ENCODE data around the gene SSC5D.

SSC5D gene

DNA sequence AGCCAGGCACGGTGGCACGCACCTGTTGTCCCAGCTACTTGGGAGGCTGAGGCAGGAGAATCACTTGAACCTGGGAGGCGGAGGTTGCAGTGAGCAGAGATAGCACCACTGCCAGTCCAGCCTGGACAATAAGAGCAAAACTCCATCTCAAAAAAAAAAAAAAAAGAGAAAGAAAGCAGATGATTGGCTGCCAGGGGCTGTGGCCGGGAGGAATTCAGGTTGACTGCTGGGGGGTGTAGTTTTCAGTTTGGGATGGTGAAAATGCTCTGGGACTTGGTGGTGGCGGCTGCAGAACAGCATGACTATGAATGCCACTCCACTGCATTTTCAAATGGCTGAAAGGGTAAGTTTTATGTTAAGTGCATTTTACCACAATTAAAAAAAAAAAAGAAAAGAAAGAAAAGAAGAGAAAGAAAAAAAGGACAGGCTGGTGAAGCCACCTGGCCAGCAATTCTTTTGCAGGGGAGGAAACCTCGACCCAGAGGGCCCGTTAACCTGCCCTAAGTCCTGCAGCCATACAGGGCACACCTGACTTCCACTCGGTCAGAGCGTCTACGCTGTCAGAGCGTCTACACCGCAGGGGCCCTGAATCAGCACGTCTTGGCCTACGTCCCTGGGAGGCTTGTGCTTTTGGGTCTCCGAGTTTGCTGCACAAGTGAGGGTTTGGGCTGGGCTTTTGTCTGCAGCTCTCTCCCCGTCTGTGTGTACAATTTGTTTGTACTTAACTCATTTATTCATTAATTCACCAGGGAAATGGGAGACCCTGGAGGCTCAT is 30.4 kb upstream of the SSC5D start:
- no peak for FAIRE-seq
- no peak for DNase-seq (ENCODE audit: insufficient read length)

DNA sequence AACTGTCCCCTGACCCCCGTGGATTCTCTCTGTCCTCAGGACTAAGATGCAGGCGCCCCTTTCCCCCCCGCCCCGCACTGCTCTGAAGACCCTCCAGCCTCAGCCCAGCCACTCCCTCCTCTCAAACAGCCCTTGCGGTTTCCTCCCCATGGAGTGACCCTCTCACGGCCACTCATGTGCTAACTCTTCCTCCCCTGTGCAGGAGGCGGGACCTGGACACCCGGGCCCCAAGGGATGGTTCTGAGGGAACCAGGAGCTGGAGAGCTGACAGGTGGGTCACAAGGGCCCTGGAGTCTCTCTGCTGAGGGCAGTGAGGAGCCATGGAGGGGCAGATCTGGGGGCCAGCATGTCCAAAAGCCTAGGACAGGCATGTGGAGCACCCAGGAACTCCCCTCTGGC is 28.7 kb upstream of the SSC5D start:
- FAIRE-seq, result no peak

More for the DNA sequence above, 30.4 kb upstream of the SSC5D start:
- TF ChIP-seq TAF1 (IDR thresholded peaks at IDR 0.05; ENCODE audit: borderline replicate concordance, low read depth, low read length) (no peak), POLR2AphosphoS5 (IDR thresholded peaks at IDR 0.05; ENCODE audit: low read depth, low read length) (no peak), POLR2A (IDR thresholded peaks at IDR 0.05; ENCODE audit: low read depth, low read length) (no peak)

DNA sequence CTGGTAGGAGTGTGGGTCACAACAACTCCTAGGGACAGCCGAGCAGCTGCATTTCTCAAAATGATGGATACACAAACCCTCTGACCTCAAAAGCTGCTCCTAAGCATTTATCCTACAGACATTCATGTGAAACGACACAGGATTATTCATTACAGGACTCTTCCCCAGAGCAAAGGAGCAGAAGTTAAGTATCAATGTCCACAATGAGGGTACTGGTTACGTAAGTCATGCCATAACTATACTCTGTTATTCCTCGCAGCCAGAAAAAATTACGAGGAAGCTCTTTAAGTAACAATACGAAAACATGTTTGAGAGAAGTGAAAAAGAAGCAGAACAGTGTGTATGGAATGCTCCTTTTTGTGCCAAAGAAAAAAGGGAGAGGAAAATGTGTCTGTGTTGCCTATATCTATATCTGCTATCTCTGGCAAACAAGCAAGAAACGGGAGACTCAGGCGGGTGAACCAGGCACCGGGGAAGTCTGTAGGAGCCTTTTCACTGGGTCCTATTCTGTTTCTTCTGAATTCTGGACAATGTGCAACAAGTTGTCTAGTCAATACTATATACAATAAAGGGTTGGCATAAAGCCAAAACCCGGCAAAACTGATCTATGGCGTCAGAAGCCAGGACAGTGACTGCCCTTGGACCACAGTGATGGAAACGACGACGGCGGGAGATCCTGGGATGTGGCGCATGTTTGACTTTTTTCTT is 28.1 kb upstream of the SSC5D start:
- no peak for TF ChIP-seq TAF1 (IDR thresholded peaks at IDR 0.05; ENCODE audit: borderline replicate concordance, low read depth, low read length)
- no peak for TF ChIP-seq POLR2A (IDR thresholded peaks at IDR 0.05; ENCODE audit: low read depth, low read length)
- no peak for TF ChIP-seq POLR2AphosphoS5 (IDR thresholded peaks at IDR 0.05; ENCODE audit: low read depth, low read length)
- DNase-seq (ENCODE audit: insufficient read length) (no peak), FAIRE-seq (no peak)

More for the DNA sequence above, 28.7 kb upstream of the SSC5D start:
- no peak for DNase-seq (ENCODE audit: insufficient read length)
- TF ChIP-seq POLR2A (IDR thresholded peaks at IDR 0.05; ENCODE audit: low read depth, low read length) (no peak), TAF1 (IDR thresholded peaks at IDR 0.05; ENCODE audit: borderline replicate concordance, low read depth, low read length) (no peak), POLR2AphosphoS5 (IDR thresholded peaks at IDR 0.05; ENCODE audit: low read depth, low read length) (no peak)

- DNase-seq (ENCODE audit: insufficient read length), result no peak
- FAIRE-seq, result peak; percentile 76
- no peak for TF ChIP-seq POLR2A (IDR thresholded peaks at IDR 0.05; ENCODE audit: low read depth, low read length)
- TF ChIP-seq TAF1 (IDR thresholded peaks at IDR 0.05; ENCODE audit: borderline replicate concordance, low read depth, low read length), result no peak
- TF ChIP-seq POLR2AphosphoS5 (IDR thresholded peaks at IDR 0.05; ENCODE audit: low read depth, low read length), result no peak
Measured at GRCh38 chr19:55460670-55461258, 27.5 kb upstream of the SSC5D start.

- FAIRE-seq, result peak; percentile 100
- DNase-seq (ENCODE audit: insufficient read length), result peak; percentile 100
- TF ChIP-seq POLR2A (IDR thresholded peaks at IDR 0.05; ENCODE audit: low read depth, low read length), result peak; percentile 82; the same call in 1 of the 2 replicates
- peak; percentile 82; the same call in 1 of the 2 replicates for TF ChIP-seq POLR2AphosphoS5 (IDR thresholded peaks at IDR 0.05; ENCODE audit: low read depth, low read length)
- no peak; the same call in 1 of the 2 replicates for TF ChIP-seq TAF1 (IDR thresholded peaks at IDR 0.05; ENCODE audit: borderline replicate concordance, low read depth, low read length)
Measured at GRCh38 chr19:55461259-55461973, 26.8 kb upstream of the SSC5D start, which contains the start of gene ISOC2. Gene ISOC2, minus strand, starts transcription at chr19:55461642. Its CDS starts 5,156 bp downstream, at chr19:55456486.

DNA sequence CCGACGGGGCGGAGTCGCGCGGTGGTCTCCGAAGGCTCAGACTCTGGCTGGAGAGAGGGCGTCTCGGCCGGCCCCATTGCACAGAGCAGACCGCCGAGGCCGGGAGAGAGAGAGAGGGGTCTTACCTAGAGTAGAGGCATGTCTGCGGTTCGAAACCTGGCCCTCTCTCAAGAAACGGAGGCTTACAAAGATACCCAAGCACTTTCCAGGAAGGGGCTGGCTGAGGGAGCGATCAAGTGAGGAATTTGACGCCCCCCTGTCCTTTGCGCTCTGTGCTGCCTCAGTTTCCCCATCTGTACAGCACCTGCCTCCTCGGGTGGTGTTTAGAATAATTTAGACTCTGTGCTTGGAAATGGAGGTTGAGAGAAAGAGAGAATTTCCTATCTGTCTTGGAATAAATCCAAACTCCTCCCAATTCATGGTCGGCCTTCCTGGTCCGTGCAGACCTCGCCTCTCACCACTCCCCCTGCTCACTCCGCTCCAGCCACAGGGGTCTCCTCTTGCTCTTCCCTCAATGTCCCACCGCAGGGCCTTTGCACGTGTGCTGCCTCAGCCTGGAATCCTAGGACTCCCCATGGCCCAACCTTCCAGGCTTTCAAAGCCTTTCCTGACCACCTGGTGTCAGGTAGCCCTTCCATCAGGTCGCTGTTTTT is 26.1 kb upstream of the SSC5D start:
- no peak for TF ChIP-seq TAF1 (IDR thresholded peaks at IDR 0.05; ENCODE audit: borderline replicate concordance, low read depth, low read length)
- TF ChIP-seq POLR2A (IDR thresholded peaks at IDR 0.05; ENCODE audit: low read depth, low read length), result no peak; the same call in 1 of the 2 replicates
- TF ChIP-seq POLR2AphosphoS5 (IDR thresholded peaks at IDR 0.05; ENCODE audit: low read depth, low read length), result no peak
- no peak for DNase-seq (ENCODE audit: insufficient read length)
- FAIRE-seq, result no peak

DNA sequence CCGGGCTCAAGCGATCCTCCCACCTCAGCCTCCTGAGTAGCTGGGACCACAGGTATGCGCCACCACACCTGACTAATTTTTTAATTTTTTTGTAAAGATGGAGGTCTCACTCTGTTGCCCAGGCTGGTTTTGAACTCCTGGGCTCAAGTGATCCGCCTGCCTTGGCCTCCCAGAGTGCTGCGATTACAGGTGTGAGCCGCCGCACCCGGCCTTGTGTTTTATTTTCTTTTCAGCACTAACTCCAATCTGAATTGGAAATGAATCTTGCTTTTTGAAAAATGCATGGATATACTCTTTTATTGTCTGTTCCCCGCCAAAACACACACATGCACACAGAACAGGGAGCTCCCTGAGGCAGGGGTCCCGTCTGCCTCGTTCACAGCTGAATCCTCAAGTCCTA is 25.5 kb upstream of the SSC5D start:
- no peak for FAIRE-seq
- no peak for DNase-seq (ENCODE audit: insufficient read length)
- no peak for TF ChIP-seq TAF1 (IDR thresholded peaks at IDR 0.05; ENCODE audit: borderline replicate concordance, low read depth, low read length)
- no peak for TF ChIP-seq POLR2A (IDR thresholded peaks at IDR 0.05; ENCODE audit: low read depth, low read length)
- TF ChIP-seq POLR2AphosphoS5 (IDR thresholded peaks at IDR 0.05; ENCODE audit: low read depth, low read length), result no peak

- TF ChIP-seq POLR2A (IDR thresholded peaks at IDR 0.05; ENCODE audit: low read depth, low read length) (no peak), TAF1 (IDR thresholded peaks at IDR 0.05; ENCODE audit: borderline replicate concordance, low read depth, low read length) (no peak), POLR2AphosphoS5 (IDR thresholded peaks at IDR 0.05; ENCODE audit: low read depth, low read length) (no peak)
- no peak for FAIRE-seq
Measured at GRCh38 chr19:55463583-55464031, 24.6 kb upstream of the SSC5D start.

GRCh38 chr19:55464039-55464661 is 24.1 kb upstream of the SSC5D start:
- no peak for TF ChIP-seq POLR2A (IDR thresholded peaks at IDR 0.05; ENCODE audit: low read depth, low read length)
- TF ChIP-seq TAF1 (IDR thresholded peaks at IDR 0.05; ENCODE audit: borderline replicate concordance, low read depth, low read length), result no peak
- TF ChIP-seq POLR2AphosphoS5 (IDR thresholded peaks at IDR 0.05; ENCODE audit: low read depth, low read length), result no peak
- no peak for DNase-seq (ENCODE audit: insufficient read length)
- FAIRE-seq, result no peak

More at GRCh38 chr19:55463583-55464031, 24.6 kb upstream of the SSC5D start:
- DNase-seq (ENCODE audit: insufficient read length), result no peak

GRCh38 chr19:55464662-55465054 is 23.6 kb upstream of the SSC5D start, which contains the start of gene C19orf85:
Gene C19orf85, minus strand, starts transcription at chr19:55464751. Its CDS starts 197 bp downstream, at chr19:55464554.
- no peak for DNase-seq (ENCODE audit: insufficient read length)
- TF ChIP-seq TAF1 (IDR thresholded peaks at IDR 0.05; ENCODE audit: borderline replicate concordance, low read depth, low read length) (no peak), POLR2AphosphoS5 (IDR thresholded peaks at IDR 0.05; ENCODE audit: low read depth, low read length) (no peak), POLR2A (IDR thresholded peaks at IDR 0.05; ENCODE audit: low read depth, low read length) (no peak)
- FAIRE-seq, result no peak
